Activated CD4-positive, alpha-beta T cell treated with anti-CD3 and anti-CD28 coated beads, Interleukin-10, Interleukin-2, amounts not matched to agents 100 ng/mL and 50 ng/mL, durations not matched to agents 16 hours and 8 hours (primary cell): ENCODE data around the gene APPL1.

Experiments
- DNase-seq: peaks from one replicate; pipeline ENCODE4 v3.0.0-alpha.2; 2020

The APPL1 gene, protein sequence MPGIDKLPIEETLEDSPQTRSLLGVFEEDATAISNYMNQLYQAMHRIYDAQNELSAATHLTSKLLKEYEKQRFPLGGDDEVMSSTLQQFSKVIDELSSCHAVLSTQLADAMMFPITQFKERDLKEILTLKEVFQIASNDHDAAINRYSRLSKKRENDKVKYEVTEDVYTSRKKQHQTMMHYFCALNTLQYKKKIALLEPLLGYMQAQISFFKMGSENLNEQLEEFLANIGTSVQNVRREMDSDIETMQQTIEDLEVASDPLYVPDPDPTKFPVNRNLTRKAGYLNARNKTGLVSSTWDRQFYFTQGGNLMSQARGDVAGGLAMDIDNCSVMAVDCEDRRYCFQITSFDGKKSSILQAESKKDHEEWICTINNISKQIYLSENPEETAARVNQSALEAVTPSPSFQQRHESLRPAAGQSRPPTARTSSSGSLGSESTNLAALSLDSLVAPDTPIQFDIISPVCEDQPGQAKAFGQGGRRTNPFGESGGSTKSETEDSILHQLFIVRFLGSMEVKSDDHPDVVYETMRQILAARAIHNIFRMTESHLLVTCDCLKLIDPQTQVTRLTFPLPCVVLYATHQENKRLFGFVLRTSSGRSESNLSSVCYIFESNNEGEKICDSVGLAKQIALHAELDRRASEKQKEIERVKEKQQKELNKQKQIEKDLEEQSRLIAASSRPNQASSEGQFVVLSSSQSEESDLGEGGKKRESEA

DNA sequence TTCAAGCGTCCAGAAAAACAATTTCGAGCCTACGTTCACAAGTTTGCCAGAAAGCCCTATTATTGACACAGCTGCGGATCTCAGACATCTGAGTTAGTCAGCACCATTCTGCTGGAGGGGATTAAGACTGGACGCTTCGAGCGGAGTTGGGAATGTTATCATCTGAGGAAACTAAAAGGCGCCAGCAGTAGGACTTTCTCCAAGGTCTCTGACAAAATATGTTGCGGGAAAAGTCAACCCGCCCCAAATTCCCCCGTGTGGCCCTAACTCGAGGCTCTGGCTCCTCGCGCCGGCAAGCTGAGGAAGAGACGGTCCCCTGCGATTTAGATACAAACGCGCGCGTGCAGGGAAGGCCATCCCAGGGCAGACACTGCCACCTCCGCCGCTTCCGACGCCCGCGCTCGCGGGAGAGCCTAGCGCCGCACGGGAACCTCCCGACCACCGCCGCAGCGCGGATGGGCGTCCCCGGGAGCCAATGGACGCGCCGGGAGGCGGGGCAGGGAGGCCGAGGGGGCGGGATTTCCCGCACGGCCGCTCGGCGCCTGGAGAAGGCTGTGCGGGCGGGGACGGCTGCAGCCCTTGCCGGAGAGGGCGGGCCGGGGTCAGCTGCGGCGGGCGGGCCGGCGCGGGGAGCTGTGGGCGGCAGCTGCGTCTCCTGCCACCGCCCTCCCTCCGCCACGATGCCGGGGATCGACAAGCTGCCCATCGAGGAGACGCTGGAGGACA lies at the start of gene APPL1:
TSS of gene APPL1 (plus strand) at position 526 of the 726 bp plus-strand sequence. CDS start at position 681, 155 bp downstream.
- DNase-seq: peak; percentile 95

DNA sequence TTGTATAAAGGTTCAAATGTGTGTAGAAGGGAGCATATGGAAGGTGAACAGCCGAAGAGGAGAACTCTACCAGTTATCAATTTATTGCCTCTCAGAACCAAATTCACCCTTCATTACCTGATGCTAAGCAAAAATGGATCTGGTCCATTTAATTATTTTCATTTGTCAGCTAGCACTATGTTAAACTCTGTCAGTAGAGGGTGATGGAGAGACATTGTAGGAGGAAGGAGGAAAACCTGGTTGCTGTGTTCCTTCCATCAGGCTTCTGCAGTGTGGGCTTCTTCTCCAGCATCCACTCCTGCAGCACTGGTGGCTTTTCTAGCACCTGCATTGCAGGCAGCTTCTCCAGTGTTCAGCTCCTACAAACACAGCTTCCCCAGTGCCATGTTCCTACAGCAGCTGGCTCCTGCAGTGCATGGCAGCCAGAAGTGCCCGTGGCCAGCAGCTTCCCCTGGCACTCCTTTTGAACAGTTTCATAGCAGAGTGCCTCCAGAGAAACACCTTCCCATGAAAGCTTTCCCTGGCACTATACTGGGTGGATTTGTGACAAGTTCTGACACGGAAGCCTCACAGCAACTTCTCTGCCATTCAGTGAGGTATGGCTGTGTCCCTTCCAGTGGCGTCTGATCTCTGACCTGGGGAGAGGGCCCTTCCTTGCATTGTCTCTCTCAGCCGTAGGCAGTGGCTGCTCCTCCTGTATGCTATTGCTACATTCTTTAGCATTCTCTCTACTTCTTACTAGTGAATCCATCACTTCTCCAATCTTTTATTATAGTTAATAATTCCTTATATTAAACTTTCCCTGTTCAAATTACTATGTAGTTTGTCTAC lies 47.7 kb upstream of the APPL1 start:
- DNase-seq: no peak

DNA sequence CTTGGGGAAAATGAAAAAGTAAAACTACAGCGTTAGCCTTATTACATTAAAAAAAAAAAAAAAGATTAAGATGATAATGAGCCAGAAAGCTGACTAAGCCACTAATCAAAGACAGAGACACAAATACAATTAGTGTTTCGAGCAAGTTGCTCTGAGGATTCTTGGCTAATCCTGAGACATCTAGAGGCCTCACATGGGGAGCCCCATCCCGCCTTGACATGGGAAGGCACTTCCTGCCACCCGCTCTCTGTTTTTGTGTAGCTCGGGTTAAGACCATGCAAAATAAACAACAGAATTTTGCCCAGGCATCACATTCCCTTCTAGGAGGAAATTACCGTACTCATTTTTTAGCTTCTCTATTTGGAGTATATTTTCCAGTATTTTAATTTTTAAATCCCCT lies 43.0 kb upstream of the APPL1 start:
- no peak for DNase-seq

DNA sequence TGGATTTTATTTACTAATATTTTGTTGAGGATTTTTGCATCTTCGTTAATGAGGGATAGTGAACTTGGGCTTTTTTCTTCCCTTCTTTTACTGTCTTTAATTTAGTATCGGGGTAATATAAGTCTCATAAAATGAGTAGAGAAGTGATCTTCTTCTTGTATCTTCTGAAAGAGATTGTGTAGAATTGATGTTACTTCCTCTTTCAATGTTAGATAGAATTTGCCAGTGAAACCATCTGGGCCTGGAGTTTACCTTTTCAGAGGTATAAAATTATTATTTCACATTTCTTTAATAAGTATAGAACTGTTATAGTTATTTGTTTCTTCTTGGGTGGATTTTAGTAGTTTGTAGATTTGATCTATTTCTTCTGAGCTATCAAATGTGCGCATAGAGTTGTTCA lies 35.5 kb upstream of the APPL1 start:
- DNase-seq: no peak

DNA sequence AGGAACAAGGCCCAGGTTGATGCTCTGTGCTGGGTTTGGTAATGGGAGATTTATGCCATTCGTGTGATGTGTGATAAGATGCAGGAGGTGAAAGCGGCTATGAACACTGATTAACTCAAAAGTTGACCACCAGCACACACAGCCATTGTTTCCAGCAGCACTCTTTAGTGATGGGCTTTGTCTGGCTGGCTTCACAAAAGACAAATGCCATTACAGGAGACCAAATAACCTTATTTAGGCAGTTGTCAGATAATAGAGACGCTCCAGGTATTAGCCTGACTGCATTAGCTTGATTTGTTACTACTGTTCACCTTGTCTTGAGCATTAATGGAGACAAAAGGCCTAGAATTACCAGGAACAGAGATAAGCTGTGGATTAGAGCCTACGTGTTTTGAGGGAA lies 32.9 kb upstream of the APPL1 start:
- DNase-seq: no peak

DNA sequence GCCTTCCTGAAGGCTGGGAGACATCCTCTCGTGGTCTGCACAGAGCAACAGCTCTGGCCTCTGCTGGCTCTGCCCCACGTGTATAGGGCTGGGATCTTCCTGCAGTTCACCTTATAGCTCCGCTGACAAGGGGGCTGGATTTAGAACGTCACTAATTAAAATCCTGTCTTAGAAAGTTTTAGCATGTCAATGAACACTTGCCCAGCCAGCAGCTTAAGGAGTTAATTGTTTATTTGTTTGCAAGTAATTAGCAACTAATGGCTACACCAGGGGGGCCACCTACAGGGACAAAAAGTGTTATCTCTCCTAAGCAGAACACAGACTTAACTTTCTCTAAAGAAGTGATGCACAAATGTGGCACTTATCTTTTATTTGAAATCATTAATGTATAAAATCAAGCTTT lies 27.6 kb upstream of the APPL1 start, which contains the start of gene HESX1:
TSS of gene HESX1 (minus strand) at position 84 of the 403 bp plus-strand sequence. CDS start at position 24, 60 bp downstream.
- no peak for DNase-seq

DNA sequence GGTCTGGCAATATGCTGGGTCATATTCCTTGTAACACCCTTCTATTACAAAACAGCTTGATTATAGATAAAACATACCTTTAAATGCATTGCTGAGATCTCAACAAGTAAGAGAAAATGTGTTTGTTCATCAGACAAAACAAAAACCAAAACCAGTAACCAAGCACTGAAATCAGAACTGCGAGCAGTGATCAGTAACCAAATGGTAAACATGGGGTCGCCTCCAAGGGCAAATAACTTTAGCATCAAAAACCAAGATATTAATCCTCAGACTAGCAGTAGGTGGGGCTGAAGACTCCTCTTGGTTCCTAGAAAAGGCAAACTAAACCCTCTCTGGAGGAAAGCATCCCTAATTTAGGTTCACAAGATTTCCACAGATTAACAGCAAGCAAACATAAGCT lies 21.1 kb upstream of the APPL1 start:
- no peak for DNase-seq

DNA sequence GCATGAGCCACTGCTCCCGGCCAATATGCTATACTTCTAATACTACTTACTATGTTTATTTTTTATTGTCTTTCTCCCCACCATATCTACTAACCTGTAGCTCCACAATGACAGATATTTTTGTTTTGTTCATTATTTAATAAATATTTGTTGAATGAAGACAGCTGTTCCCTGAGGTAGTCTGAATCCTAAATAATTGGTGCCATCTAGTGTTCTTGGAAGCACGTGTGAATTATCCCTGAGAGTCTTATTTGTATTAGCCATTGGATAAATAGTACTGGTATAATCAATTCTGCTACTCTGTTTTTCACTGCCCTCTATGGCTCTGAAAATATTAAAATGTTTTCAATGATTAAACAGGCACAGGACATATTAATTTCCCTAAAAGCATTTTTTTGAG lies 5.6 kb upstream of the APPL1 start:
- no peak for DNase-seq

DNA sequence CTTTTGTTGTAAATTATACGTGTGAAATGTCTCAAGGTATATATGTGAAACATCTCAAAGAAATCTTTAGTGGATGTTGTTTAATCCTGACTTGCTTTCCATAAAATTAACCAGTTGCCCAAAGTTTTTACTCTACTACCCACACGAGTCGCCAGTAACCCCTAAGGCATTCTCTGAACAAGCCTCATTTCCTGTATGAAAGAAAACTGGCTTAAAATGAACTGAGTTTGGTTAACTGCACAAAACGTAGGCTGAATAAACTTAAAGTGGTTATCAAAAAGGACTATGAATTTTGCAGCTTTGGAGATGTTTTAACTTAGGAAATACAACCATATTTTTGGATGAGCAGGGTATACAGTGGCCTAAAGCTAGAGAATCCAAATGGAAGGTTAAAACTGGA lies 2.7 kb upstream of the APPL1 start:
- no peak for DNase-seq

DNA sequence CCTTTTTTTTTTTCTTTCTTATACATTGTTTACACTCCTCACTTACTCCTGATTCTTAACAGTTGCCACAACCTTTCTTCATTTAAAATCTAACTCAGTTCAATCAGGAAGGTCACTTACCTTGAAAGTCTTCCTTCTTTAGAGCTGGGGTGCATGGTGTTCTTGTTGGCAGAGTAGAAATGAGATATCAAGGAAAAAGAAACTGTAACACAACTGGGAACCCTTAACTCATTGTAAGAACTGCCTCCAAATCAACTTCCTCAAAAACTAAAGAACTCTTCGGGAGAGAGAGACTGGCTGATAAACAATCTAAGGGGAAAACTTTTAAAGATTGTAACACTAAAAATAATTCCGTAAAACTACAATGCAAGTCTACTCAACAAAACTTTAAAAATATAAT lies 1.4 kb upstream of the APPL1 start:
- no peak for DNase-seq

DNA sequence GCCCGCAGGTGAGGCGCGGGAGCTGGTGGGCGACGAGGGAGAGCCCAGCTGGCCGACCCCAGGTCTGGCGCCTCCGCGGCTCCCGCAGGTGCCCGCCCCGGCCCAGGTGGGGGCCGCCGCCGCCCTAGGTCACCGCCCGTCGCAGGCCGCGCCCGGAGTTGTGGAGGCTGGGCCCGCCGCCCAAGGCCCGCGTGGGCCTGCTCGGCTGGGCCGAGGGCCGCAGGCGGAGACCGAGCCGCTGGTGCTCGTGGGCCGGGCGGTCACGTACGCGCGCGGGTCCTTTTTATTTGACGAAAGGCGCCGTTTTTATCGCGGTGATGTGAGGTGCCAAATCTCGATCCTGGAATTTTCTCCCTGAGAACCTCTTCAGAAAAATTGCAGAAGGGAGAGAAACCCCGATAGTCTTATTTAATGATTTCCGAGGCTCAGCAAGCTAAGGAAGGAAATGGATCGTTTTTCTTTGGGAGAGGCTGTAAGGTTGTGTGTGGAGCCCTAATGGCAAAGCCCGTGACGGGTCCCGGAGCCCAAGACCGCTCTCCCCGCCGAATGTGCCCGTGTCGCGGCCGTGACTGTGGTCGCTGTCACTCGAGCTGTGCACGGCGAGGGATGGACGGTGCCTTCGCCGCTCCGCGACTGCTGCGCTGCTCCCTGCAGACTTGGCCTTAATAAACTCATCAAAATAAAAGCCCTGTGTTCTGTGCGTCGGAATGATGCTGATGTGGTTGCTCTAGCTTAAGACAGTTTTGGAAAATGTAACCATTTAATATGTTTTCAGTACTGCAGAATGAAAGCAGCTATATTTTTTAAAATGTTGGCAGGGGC lies 612 bp downstream of the APPL1 start:
- peak; percentile 56 for DNase-seq

DNA sequence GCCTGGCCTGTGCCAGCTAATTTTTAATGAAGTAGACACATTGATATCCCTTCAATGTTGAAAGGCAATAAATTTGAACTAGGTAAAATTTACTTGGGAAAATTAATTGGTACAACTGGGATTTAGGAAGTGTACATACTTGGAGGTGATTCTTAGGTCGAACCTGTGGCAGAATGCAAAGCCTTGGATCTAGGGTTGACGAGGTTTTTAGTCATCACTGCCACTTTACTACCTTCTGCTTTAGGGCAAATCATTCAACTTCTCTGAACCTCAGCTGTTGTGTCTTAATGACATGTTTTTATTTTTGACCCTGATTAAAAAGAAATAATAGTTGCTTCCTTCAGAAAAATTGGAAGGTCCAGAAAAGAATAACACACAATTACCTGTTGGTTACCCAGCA lies 2.5 kb downstream of the APPL1 start:
- DNase-seq: peak; percentile 1

DNA sequence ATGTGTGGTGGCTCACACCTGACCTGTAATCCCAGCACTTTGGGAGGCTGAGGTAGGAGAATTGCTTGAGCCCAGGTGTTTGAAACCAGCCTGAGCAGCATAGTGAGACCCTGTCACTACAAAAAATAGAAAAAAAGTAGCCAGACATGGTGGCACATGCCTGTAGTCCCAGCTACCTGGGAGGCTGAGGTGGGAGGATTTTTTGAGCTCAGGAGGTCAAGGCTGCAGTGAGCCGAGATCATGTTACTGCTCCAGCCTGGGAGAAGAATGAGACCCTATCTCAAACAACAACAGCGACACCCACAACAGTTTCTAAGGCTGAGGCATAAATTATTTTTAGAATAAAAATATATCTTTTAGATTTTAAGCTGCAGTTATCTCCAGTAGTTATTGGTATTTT lies 6.3 kb downstream of the APPL1 start:
- DNase-seq: no peak

DNA sequence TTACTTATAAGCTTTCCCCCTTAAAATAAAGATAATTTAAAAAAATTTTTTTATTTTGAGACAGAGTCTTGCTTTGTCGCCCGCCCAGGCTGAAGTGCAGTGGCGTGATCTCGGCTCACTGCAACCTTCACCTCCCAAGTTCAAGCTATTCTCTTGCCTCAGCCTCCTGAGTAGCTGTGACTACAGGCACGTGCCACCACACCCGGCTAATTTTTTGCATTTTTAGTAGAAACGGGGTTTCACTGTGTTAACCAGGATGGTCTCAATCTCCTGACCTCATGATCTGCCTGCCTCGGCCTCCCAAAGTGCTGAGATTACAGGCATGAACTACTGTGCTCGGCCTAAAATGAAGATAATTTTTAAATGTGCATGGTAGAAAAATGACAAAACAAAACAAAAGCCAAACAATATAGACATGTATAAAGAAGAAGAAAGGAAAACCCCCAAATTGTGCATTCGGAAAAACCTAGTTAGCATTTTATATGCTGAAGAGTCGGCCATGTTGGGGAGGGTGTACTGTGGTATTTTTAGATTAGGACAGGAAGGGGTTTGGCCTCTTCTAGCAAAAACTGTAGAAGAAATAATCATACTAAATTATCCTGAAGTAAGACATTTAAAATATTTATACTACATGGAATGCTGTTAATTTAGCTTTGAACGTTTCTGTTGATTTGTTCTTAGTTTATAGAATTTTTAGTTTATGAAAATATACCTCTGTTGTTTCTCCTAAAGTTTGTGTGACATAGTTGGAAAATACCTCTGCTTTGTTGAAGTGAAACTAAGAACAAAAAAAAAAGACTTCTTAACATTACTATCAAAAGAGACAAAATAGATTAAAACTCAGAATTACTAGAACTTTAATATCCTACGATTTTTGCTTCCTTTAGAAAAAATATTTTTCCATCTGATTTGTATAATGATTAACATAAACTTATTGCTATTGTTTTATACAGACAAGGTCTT lies 7.4 kb downstream of the APPL1 start:
- DNase-seq: no peak

DNA sequence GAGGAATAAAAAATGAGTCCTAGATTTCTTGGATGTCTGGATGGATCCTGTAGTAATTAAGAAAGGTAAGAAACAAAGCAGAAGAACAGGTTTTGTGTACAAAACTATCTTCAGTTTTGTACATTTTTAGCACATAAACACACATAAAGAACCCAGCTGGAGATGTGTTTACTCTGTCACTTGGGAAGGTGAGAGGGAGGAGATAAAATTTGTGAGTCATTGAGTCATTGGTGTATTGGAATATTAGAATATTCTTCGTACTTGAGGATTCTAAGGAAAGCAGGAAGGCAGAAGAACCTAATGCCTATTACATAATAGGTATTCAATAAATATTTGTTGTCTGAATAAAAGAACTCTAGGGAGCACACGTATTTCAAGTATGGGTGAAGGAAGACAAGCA lies 17.4 kb downstream of the APPL1 start:
- DNase-seq: no peak

DNA sequence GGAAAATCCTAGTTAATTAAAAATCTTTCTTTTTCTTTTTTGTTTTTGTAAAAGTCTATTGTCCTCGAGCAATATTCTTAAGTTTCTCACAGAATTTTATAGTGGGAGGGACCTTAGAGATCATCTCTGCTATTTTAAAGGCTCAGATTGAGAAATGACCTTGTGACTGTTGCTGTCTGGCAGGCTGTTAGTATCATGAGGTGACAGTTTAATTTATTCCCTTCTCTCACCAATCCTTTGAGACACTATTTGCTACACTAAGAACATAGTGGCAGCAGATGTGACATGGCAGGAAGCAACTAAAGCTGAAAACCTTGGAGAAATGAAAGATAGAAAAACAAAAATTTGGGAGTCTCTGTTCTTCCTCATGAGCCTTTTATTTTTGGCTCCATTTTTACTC lies 24.9 kb downstream of the APPL1 start:
- DNase-seq: no peak

DNA sequence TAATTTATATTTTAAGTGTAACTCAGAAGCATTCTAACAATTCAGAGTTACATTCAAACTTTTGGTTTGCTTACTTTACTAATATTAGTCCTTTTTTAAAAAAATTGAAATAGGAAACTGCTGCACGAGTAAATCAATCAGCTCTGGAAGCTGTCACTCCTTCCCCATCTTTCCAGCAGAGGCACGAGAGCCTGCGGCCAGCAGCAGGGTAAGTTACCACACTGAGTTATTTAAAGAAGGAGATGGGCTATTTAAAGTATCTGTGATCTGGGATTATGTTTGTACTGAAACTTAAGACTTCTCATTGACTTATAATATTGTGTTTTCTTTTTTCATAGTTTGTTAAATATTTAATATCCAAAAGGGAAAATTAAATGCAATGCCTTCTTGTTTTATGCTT lies 29.3 kb downstream of the APPL1 start:
- no peak for DNase-seq

DNA sequence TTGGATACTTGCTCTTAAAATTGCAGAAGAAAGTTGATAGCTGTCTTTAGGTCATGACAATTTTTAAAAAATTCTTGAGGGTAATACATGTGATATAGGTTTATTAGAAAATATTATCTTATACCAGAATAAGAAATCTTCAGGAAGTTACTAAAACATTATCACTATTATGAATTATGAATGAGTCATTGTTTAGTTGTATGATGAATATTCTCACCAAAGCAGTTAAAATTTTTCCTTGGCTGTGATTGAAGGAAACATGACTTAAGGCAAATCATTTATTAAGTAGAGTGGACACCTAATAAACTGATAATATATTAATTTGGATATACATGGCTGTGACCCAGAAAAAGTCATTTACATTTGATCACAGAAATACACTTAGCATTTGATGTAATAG lies 30.1 kb downstream of the APPL1 start:
- no peak for DNase-seq

DNA sequence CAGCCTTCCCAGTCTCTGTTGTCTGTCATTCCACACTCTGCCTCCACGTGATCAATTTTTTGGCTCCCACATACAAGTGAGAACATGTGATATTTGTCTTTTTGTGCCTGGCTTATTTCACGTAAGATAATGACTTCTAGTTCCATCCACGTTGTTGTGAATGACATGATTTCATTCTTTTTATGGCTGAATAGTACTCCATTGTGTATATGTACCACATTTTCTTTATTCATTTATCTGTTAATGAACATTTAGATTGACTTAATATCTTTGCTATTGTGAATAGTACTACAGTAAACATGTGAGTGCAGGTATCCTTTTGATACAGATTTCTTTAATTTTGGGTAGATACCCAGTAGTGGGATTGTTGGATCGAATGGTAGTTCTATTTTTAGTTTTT lies 33.6 kb downstream of the APPL1 start:
- DNase-seq: no peak

DNA sequence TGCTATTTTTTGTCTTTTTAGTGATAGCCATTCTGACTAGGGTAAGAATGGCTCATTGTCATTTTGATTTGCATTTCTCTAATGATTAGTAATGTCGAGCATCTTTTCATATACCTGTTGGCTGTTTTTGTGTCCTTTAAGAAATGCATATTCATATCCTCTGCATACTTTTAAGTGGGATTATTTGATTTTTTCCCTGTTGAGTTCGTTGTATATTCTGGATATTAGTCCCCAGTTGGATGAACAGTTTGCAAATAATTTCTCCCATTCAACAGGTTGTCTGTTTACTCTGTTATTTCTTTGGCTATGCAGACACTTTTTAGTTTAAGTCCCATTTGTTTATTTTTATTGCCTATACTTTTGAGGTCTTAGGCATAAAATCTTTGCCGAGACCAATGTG lies 34.4 kb downstream of the APPL1 start:
- no peak for DNase-seq

DNA sequence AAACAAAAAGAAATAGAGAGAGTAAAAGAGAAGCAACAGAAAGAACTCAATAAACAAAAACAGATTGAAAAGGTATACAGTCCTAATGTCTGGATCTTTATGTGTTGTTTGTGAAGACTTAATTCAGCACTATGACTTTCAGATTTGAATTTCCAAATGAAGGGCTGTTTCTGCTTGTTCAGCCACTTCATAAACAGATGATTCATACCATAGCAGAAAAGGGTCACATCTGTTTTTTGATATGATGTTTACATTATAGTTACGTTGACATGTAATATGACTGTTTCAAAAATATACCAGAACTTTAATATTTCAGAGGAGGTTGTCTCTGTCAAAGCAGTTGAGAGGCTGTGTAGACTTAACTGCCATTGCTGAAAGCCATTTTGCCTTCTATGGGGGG lies 40.9 kb downstream of the APPL1 start:
- no peak for DNase-seq
